ENCODE results near the gene MAF. TPM values are rescaled to one million over a fixed set of nuclear protein-coding genes. Genes with fewer than 3 reads are reported as not detected.
A peak's percentile ranks its signal among the peaks of the same experiment; 100 is the strongest.

MAF gene
- total and polyA plus RNA-seq, 9 donors, result 41.1 to 196 (median 75.2) TPM

- no peak overlapping the region for H3K4me3 ChIP-seq
- peaks cover 6% of the 10 kb centered on the region for H3K4me1 ChIP-seq (ENCODE audit: insufficient read depth)
- H3K27me3 ChIP-seq, result no peaks in the 10 kb centered on the region
- no peaks in the 10 kb centered on the region for H3K36me3 ChIP-seq
- TF ChIP-seq EP300 (IDR thresholded peaks at IDR 0.05) (no peak), POLR2A (IDR thresholded peaks at IDR 0.05) (no peak), CTCF (IDR thresholded peaks at IDR 0.05) (no peak)
- H3K9me3 ChIP-seq, result no peaks in the 10 kb centered on the region
- WGBS, 3 donors, result 75 to 82% (median 80%) methylated on average over 7 of the region's 7 CpGs
- no peak for DNase-seq
- no peak overlapping the region for H3K27ac ChIP-seq
- intact Hi-C loops (cut with DNase I), result loop anchor here in 2 of 4 donors (10.0 kb wide), 5 partner anchors 95 to 1495 kb away; no protein-coding TSS in a partner anchor
Measured at GRCh38 chr16:79609861-79610260, 9.3 kb upstream of the MAF start.

- no peaks in the 10 kb centered on the region for H3K36me3 ChIP-seq
- no peak for TF ChIP-seq POLR2A (IDR thresholded peaks at IDR 0.05)
- TF ChIP-seq CTCF (IDR thresholded peaks at IDR 0.05), result no peak
- TF ChIP-seq EP300 (IDR thresholded peaks at IDR 0.05), result no peak
- H3K9me3 ChIP-seq, result no peaks in the 10 kb centered on the region
- no peak for DNase-seq
- no peaks in the 10 kb centered on the region for H3K27me3 ChIP-seq
- intact Hi-C loops (cut with DNase I), result loop anchor here in 2 of 4 donors (10.0 kb wide), 4 partner anchors 146 to 1494 kb away; no protein-coding TSS in a partner anchor
- no peak overlapping the region for H3K27ac ChIP-seq
- peaks cover 6% of the 10 kb centered on the region for H3K4me1 ChIP-seq (ENCODE audit: insufficient read depth)
- 70 to 84% (median 78%) methylated on average over 5 of the region's 5 CpGs for WGBS, 3 donors
- no peak overlapping the region for H3K4me3 ChIP-seq
Measured at GRCh38 chr16:79608976-79609375, 8.4 kb upstream of the MAF start.

- TF ChIP-seq CTCF (IDR thresholded peaks at IDR 0.05), result no peak
- no peak for TF ChIP-seq EP300 (IDR thresholded peaks at IDR 0.05)
- TF ChIP-seq POLR2A (IDR thresholded peaks at IDR 0.05), result no peak
- intact Hi-C loops (cut with DNase I), result loop anchor here in 2 of 4 donors (10.0 kb wide), 4 partner anchors 147 to 1493 kb away; no protein-coding TSS in a partner anchor
- Histone ChIP-seq H3K4me3 (no peak overlapping the region), H3K27me3 (no peaks in the 10 kb centered on the region), H3K4me1 (ENCODE audit: insufficient read depth) (peaks cover 6% of the 10 kb centered on the region), H3K9me3 (no peaks in the 10 kb centered on the region), H3K36me3 (no peaks in the 10 kb centered on the region), H3K27ac (no peak overlapping the region)
- 22 to 34% (median 29%) methylated on average over 3 of the region's 3 CpGs for WGBS, 3 donors
- DNase-seq, result peak in 2 of 5 donors; percentile 40 to 51
Measured at GRCh38 chr16:79607587-79607986, 7.0 kb upstream of the MAF start.

GRCh38 chr16:79605999-79606398 lies 5.5 kb upstream of the MAF start:
- Histone ChIP-seq H3K4me1 (ENCODE audit: insufficient read depth) (peaks cover 6% of the 10 kb centered on the region), H3K4me3 (no peak overlapping the region), H3K27me3 (no peaks in the 10 kb centered on the region), H3K9me3 (no peaks in the 10 kb centered on the region), H3K36me3 (no peaks in the 10 kb centered on the region), H3K27ac (no peak overlapping the region)
- 23 to 41% (median 27%) methylated on average over 7 of the region's 7 CpGs for WGBS, 3 donors
- intact Hi-C loops (cut with DNase I), result loop anchor here in 2 of 4 donors (10.0 kb wide), 4 partner anchors 149 to 1491 kb away; no protein-coding TSS in a partner anchor
- DNase-seq, result no peak
- TF ChIP-seq POLR2A (IDR thresholded peaks at IDR 0.05), result no peak
- TF ChIP-seq CTCF (IDR thresholded peaks at IDR 0.05), result no peak
- no peak for TF ChIP-seq EP300 (IDR thresholded peaks at IDR 0.05)
